ENCODE results near the gene HNRNPF. TPM values are rescaled to one million over a fixed set of nuclear protein-coding genes. Genes with fewer than 3 reads are reported as not detected.

Gene HNRNPF
- total RNA-seq, 4 donors from 2014 or later, result 154 to 229 (median 189) TPM

- Histone ChIP-seq H3K27me3 (no peaks in the 10 kb centered on the region), H3K36me3 (no peaks in the 10 kb centered on the region), H3K9me3 (no peaks in the 10 kb centered on the region), H3K4me1 (no peaks in the 10 kb centered on the region), H3K4me3 (no peak overlapping the region), H3K27ac (no peak overlapping the region)
- intact Hi-C loops (cut with DNase I), result no loop called here
- TF ChIP-seq POLR2A (IDR thresholded peaks at IDR 0.05), result no peak
- TF ChIP-seq CTCF (IDR thresholded peaks at IDR 0.05), result no peak
- WGBS, 2 donors, result 25 to 50% methylated on average over 1 to 2 of the region's 2 CpGs
- DNase-seq, result no peak
Observed at GRCh38 chr10:43376828-43377423, 32.1 kb downstream of the HNRNPF start.

- H3K4me3 ChIP-seq, result no peak overlapping the region
- no peaks in the 10 kb centered on the region for H3K4me1 ChIP-seq
- no peak for DNase-seq
- no peak for TF ChIP-seq POLR2A (IDR thresholded peaks at IDR 0.05)
- no peak for TF ChIP-seq CTCF (IDR thresholded peaks at IDR 0.05)
- no peaks in the 10 kb centered on the region for H3K27me3 ChIP-seq
- 75 to 78% methylated on average over 6 to 9 of the region's 9 CpGs for WGBS, 2 donors
- intact Hi-C loops (cut with DNase I), result no loop called here
- no peak overlapping the region for H3K27ac ChIP-seq
- no peaks in the 10 kb centered on the region for H3K36me3 ChIP-seq
- H3K9me3 ChIP-seq, result no peaks in the 10 kb centered on the region
Observed at GRCh38 chr10:43376046-43376635, 32.8 kb downstream of the HNRNPF start.

GRCh38 chr10:43375401-43376020 is 33.5 kb downstream of the HNRNPF start:
- WGBS, 2 donors, result 84 to 86% methylated on average over 1 to 8 of the region's 12 CpGs
- intact Hi-C loops (cut with DNase I), result no loop called here
- Histone ChIP-seq H3K27ac (no peak overlapping the region), H3K4me3 (no peak overlapping the region), H3K9me3 (no peaks in the 10 kb centered on the region), H3K27me3 (no peaks in the 10 kb centered on the region), H3K4me1 (no peaks in the 10 kb centered on the region), H3K36me3 (no peaks in the 10 kb centered on the region)
- DNase-seq, result no peak
- no peak for TF ChIP-seq CTCF (IDR thresholded peaks at IDR 0.05)
- no peak for TF ChIP-seq POLR2A (IDR thresholded peaks at IDR 0.05)

- intact Hi-C loops (cut with DNase I), result no loop called here
- no peak for DNase-seq
- H3K36me3 ChIP-seq, result no peaks in the 10 kb centered on the region
- H3K4me3 ChIP-seq, result no peak overlapping the region
- H3K4me1 ChIP-seq, result no peaks in the 10 kb centered on the region
- no peak for TF ChIP-seq CTCF (IDR thresholded peaks at IDR 0.05)
- H3K9me3 ChIP-seq, result no peaks in the 10 kb centered on the region
- no peaks in the 10 kb centered on the region for H3K27me3 ChIP-seq
- WGBS, 2 donors, result 80 to 83% methylated on average over 2 to 3 of the region's 3 CpGs
- H3K27ac ChIP-seq, result no peak overlapping the region
Observed at GRCh38 chr10:43374194-43374593, 34.8 kb downstream of the HNRNPF start.

GRCh38 chr10:43373461-43373860 is 35.5 kb downstream of the HNRNPF start:
- no peak for TF ChIP-seq POLR2A (IDR thresholded peaks at IDR 0.05)
- TF ChIP-seq CTCF (IDR thresholded peaks at IDR 0.05), result no peak
- Histone ChIP-seq H3K4me1 (no peaks in the 10 kb centered on the region), H3K9me3 (no peaks in the 10 kb centered on the region), H3K4me3 (no peak overlapping the region), H3K27ac (no peak overlapping the region), H3K36me3 (no peaks in the 10 kb centered on the region), H3K27me3 (no peaks in the 10 kb centered on the region)
- 60% methylated on average over 1 of the region's 5 CpGs; no CpG with 5 or more reads in 1 of the 2 donors for WGBS, 2 donors
- no peak for DNase-seq
- intact Hi-C loops (cut with DNase I), result no loop called here

All from esophagus squamous epithelium (tissue), 5 donors.